Smooth muscle cell (in vitro differentiated cells): ENCODE results near the gene INPP5A. TPM values are rescaled to one million over a fixed set of nuclear protein-coding genes. Genes with fewer than 3 reads are reported as not detected.

Experiments
- DNase-seq: peaks from one replicate; lab custom pipeline; 2025; ENCODE audit not compliant: unreplicated experiment; lab: John Stamatoyannopoulos, UW
- H2AFZ ChIP-seq: fragments of 200-600 bp; sonication (generic); 2 replicates; pipeline ENCODE4 v1.6.0; 2016; ENCODE audit warnings: antibody characterized with exemption, low read depth, mild to moderate bottlenecking
- H3F3A ChIP-seq: fragments of 200-600 bp; sonication (generic); 2 replicates; pipeline ENCODE4 v1.6.0; 2017; ENCODE audit warnings: antibody characterized with exemption, low read depth
- H3K27ac ChIP-seq: fragments of 200-600 bp; sonication (generic); 2 replicates; pipeline ENCODE4 v1.5.1; 2016; ENCODE audit warnings: low read depth, mild to moderate bottlenecking
- H3K27me3 ChIP-seq: fragments of 200-600 bp; sonication (generic); 2 replicates; pipeline ENCODE4 v1.6.1; 2016; ENCODE audit warnings: low read depth, mild to moderate bottlenecking
- H3K36me3 ChIP-seq: fragments of 200-600 bp; sonication (generic); 2 replicates; pipeline ENCODE4 v1.5.1; 2016; ENCODE audit warnings: low read depth
- H3K4me1 ChIP-seq: fragments of 200-600 bp; sonication (generic); 2 replicates; pipeline ENCODE4 v1.5.1; 2016; ENCODE audit warnings: low read depth
- H3K4me2 ChIP-seq: fragments of 200-600 bp; sonication (generic); 2 replicates; pipeline ENCODE4 v1.6.0; 2016; ENCODE audit warnings: mild to moderate bottlenecking
- H3K4me3 ChIP-seq: fragments of 200-600 bp; sonication (generic); 2 replicates; pipeline ENCODE4 v1.5.1; 2016; ENCODE audit warnings: mild to moderate bottlenecking
- H3K79me2 ChIP-seq: fragments of 200-600 bp; sonication (generic); 2 replicates; pipeline ENCODE4 v1.6.0; 2016; ENCODE audit warnings: low read depth, mild to moderate bottlenecking
- H3K9ac ChIP-seq: fragments of 200-600 bp; sonication (generic); 2 replicates; pipeline ENCODE4 v1.6.0; 2016; ENCODE audit warnings: low read depth
- H3K9me3 ChIP-seq: fragments of 200-600 bp; sonication (generic); replicated peaks from 2 replicates; pipeline ENCODE4 v1.5.1; 2016; ENCODE audit warnings: low read depth
- H4K20me1 ChIP-seq: fragments of 200-600 bp; sonication (generic); 2 replicates; pipeline ENCODE4 v1.6.0; 2016; ENCODE audit warnings: low read depth
- WGBS: methylation state at CpG from one replicate; pipeline ENCODE4 v1.1.7; 2016; ENCODE audit warnings: low lambda C conversion rate; 5-methylcytosine and 5-hydroxymethylcytosine counted together
- polyA plus RNA-seq: library from polyadenylated mRNA; unstranded; fragments of >200 nt; fragmentation: Nextera tagmentation; extraction: Ambion mirVana; gene quantifications from 2 replicates; pipeline ENCODE4 v1.2.1, GENCODE V29; 2016
- total RNA-seq: library from RNA; depleted of rRNA; stranded (reverse); fragments of >200 nt; gene quantifications from 2 replicates; pipeline ENCODE4 v1.2.3, GENCODE V29; 2014
- TF ChIP-seq, protein P1 (sequence below): fragments of 200-600 bp; sonication (generic); IDR thresholded peaks from 2 replicates; pipeline ENCODE4 v1.5.1; 2017; ENCODE audit warnings: borderline replicate concordance, mild to moderate bottlenecking, antibody characterized with exemption; ENCODE audit not compliant: insufficient read depth, poor library complexity, severe bottlenecking

INPP5A gene
- total and polyA plus RNA-seq, 2 experiments from 2014 or later: 48.0 to 55.9 TPM

DNA sequence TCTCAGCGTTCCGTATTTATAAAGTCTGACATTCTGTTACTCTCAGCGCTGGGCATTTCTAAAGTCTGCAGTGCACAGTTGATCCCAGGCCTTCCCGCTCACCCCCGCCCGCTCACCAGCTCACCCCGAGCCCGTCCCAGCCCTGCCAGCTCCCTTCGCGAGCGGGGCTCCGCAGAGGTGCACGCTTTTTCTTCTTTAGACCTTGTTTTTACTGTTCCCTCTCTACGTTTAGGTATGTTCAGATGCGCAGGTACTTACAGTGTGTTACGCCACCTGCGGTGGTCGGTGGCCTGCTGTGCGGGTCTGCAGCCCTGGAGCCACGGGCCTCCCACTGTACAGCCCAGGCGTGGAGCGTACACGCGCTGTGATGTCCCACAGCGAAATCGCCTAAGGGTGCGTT, 219.6 kb downstream of the INPP5A start:
- no peak overlapping the region for H3K27ac ChIP-seq
- H4K20me1 ChIP-seq: no peaks in the 10 kb centered on the region
- no peaks in the 10 kb centered on the region for H3K36me3 ChIP-seq
- H3K4me1 ChIP-seq: no peaks in the 10 kb centered on the region
- H3K4me3 ChIP-seq: no peak overlapping the region
- H3K4me2 ChIP-seq: no peak overlapping the region
- no peaks in the 10 kb centered on the region for H3K9me3 ChIP-seq
- no peaks in the 10 kb centered on the region for H3K79me2 ChIP-seq
- no peaks in the 10 kb centered on the region for H3F3A ChIP-seq
- no peak overlapping the region for H3K9ac ChIP-seq
- TF ChIP-seq, protein P1, sequence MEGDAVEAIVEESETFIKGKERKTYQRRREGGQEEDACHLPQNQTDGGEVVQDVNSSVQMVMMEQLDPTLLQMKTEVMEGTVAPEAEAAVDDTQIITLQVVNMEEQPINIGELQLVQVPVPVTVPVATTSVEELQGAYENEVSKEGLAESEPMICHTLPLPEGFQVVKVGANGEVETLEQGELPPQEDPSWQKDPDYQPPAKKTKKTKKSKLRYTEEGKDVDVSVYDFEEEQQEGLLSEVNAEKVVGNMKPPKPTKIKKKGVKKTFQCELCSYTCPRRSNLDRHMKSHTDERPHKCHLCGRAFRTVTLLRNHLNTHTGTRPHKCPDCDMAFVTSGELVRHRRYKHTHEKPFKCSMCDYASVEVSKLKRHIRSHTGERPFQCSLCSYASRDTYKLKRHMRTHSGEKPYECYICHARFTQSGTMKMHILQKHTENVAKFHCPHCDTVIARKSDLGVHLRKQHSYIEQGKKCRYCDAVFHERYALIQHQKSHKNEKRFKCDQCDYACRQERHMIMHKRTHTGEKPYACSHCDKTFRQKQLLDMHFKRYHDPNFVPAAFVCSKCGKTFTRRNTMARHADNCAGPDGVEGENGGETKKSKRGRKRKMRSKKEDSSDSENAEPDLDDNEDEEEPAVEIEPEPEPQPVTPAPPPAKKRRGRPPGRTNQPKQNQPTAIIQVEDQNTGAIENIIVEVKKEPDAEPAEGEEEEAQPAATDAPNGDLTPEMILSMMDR: no peak
- over 99% methylated on average over 27 of the region's 27 CpGs for WGBS
- H2AFZ ChIP-seq: no peak overlapping the region
- no peak for DNase-seq
- no peaks in the 10 kb centered on the region for H3K27me3 ChIP-seq

- H3F3A ChIP-seq: no peaks in the 10 kb centered on the region
- H3K36me3 ChIP-seq: no peaks in the 10 kb centered on the region
- 98% methylated on average over 14 of the region's 14 CpGs for WGBS
- no peaks in the 10 kb centered on the region for H3K4me1 ChIP-seq
- H3K79me2 ChIP-seq: no peaks in the 10 kb centered on the region
- no peaks in the 10 kb centered on the region for H3K9me3 ChIP-seq
- H4K20me1 ChIP-seq: peaks cover 3% of the 10 kb centered on the region
- TF ChIP-seq, protein P1: no peak
- no peak for DNase-seq
- no peak overlapping the region for H3K9ac ChIP-seq
- no peak overlapping the region for H2AFZ ChIP-seq
- no peak overlapping the region for H3K4me3 ChIP-seq
- no peak overlapping the region for H3K4me2 ChIP-seq
- no peak overlapping the region for H3K27ac ChIP-seq
- H3K27me3 ChIP-seq: no peaks in the 10 kb centered on the region
These were observed 221.3 kb downstream of the INPP5A start for GRCh38 chr10:132758865-132759264.

DNA sequence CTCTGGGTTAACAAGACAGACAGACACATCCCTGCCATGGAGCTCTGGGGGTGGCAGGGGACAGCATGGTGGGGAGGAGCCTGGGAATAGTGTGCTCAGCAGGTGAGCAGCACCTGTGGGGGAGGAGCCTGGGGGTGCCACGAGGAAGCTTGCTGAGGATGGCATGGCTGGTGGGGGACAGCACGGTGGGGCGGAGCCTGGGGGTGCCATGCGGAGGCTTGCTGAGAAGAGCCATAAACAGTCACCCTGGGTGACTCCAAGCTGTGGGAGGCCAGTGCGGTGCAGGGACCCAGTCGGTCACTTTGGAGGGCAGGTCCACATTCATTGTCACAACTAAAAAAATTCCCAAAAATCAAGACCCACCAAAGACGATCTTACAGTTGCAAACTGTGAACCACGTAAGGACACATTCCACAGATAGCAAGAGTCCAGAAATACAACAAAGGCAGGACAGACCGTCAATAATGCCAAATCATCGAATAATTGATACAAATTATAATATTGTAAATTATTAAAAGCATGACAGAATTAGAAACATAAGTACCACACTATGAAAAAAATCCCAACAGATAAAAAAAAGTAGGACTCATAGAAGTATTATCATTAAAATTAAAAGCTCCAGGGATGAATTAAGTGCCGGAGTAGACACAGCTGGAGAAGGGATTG, 223.9 kb downstream of the INPP5A start:
- H3F3A ChIP-seq: no peaks in the 10 kb centered on the region
- no peak overlapping the region for H3K4me2 ChIP-seq
- DNase-seq: no peak
- H3K79me2 ChIP-seq: no peaks in the 10 kb centered on the region
- 99% methylated on average over 11 of the region's 11 CpGs for WGBS
- H3K4me1 ChIP-seq: no peaks in the 10 kb centered on the region
- no peak overlapping the region for H3K9ac ChIP-seq
- TF ChIP-seq, protein P1: no peak
- H4K20me1 ChIP-seq: peaks cover 7% of the 10 kb centered on the region
- H3K27me3 ChIP-seq: no peaks in the 10 kb centered on the region
- H3K27ac ChIP-seq: no peak overlapping the region
- H3K4me3 ChIP-seq: no peak overlapping the region
- H3K36me3 ChIP-seq: no peaks in the 10 kb centered on the region
- H2AFZ ChIP-seq: no peak overlapping the region
- no peaks in the 10 kb centered on the region for H3K9me3 ChIP-seq

- H3K9me3 ChIP-seq: no peaks in the 10 kb centered on the region
- H3K9ac ChIP-seq: no peak overlapping the region
- H3K4me2 ChIP-seq: no peak overlapping the region
- H3K79me2 ChIP-seq: no peaks in the 10 kb centered on the region
- DNase-seq: no peak
- TF ChIP-seq, protein P1: no peak
- no peak overlapping the region for H3K27ac ChIP-seq
- H4K20me1 ChIP-seq: peaks cover 7% of the 10 kb centered on the region
- H3K4me3 ChIP-seq: no peak overlapping the region
- 70% methylated on average over 6 of the region's 6 CpGs for WGBS
- H3K4me1 ChIP-seq: no peaks in the 10 kb centered on the region
- H3K27me3 ChIP-seq: no peaks in the 10 kb centered on the region
- no peak overlapping the region for H2AFZ ChIP-seq
- no peaks in the 10 kb centered on the region for H3F3A ChIP-seq
- no peaks in the 10 kb centered on the region for H3K36me3 ChIP-seq
These were observed 224.7 kb downstream of the INPP5A start for GRCh38 chr10:132762267-132762666.
